GM12878 (cell line): ENCODE results near the gene NPDC1. TPM values are rescaled to one million over a fixed set of nuclear protein-coding genes. Genes with fewer than 3 reads are reported as not detected.
A peak's percentile ranks its signal among the peaks of the same experiment; 100 is the strongest.

Experiments
- BACH1 ChIP-seq: fragments of 450-650 bp; IDR thresholded peaks from 2 replicates; pipeline ENCODE4 v1.6.1; 2017; ENCODE audit warnings: mild to moderate bottlenecking, borderline replicate concordance
- BMI1 ChIP-seq: fragments of 450-650 bp; IDR thresholded peaks from 2 replicates; pipeline ENCODE4 v1.6.1; 2016; ENCODE audit warnings: mild to moderate bottlenecking, moderate library complexity, borderline replicate concordance
- CREB1 ChIP-seq: IDR thresholded peaks from 2 replicates; pipeline ENCODE4 v1.6.1; 2012; ENCODE audit warnings: low read depth, mild to moderate bottlenecking, inconsistent platforms
- CREM ChIP-seq: IDR thresholded peaks from 2 replicates; pipeline ENCODE4 v1.6.1; 2014; ENCODE audit warnings: antibody characterized with exemption, low read depth
- DPF2 ChIP-seq: fragments of 450-650 bp; IDR thresholded peaks from 2 replicates; pipeline ENCODE4 v1.6.1; 2017; ENCODE audit warnings: mild to moderate bottlenecking
- GATAD2B ChIP-seq: fragments of 450-650 bp; conservative IDR thresholded peaks from 2 replicates; pipeline ENCODE4 v1.6.1; 2017; ENCODE audit warnings: low read depth, mild to moderate bottlenecking, moderate library complexity
- HDGF ChIP-seq: fragments of 450-650 bp; IDR thresholded peaks from 2 replicates; pipeline ENCODE4 v1.6.1; 2016; ENCODE audit warnings: antibody characterized with exemption
- KAT2A ChIP-seq: conservative IDR thresholded peaks from 2 replicates; pipeline ENCODE4 v1.6.1; 2011; ENCODE audit warnings: low read depth, low read length; ENCODE audit not compliant: control insufficient read depth
- KDM1A ChIP-seq: fragments of 200-600 bp; sonication (generic); IDR thresholded peaks from 2 replicates; pipeline ENCODE4 v1.6.1; 2016; ENCODE audit warnings: borderline replicate concordance
- LARP7 ChIP-seq: fragments of 450-650 bp; IDR thresholded peaks from 2 replicates; pipeline ENCODE4 v1.6.1; 2017; ENCODE audit warnings: mild to moderate bottlenecking
- MXI1 ChIP-seq: fragments of 150-350 bp; IDR thresholded peaks from 2 replicates; pipeline ENCODE4 v1.6.1; 2011; ENCODE audit warnings: low read depth, mild to moderate bottlenecking, inconsistent platforms, low read length, improper control_type of control experiment
- MYC ChIP-seq: IDR thresholded peaks from 2 replicates; pipeline ENCODE4 v1.6.1; 2011; ENCODE audit warnings: mild to moderate bottlenecking, low read length, moderate library complexity, inconsistent platforms; ENCODE audit not compliant: insufficient read depth, insufficient replicate concordance, insufficient read length, severe bottlenecking
- NR2C1 ChIP-seq: fragments of 450-650 bp; IDR thresholded peaks from 2 replicates; pipeline ENCODE4 v1.6.1; 2017; ENCODE audit warnings: antibody characterized with exemption, mild to moderate bottlenecking, moderate library complexity
- PAX8 ChIP-seq: fragments of 450-650 bp; IDR thresholded peaks from 2 replicates; pipeline ENCODE4 v1.6.1; 2017; ENCODE audit warnings: mild to moderate bottlenecking, moderate library complexity
- PML ChIP-seq: IDR thresholded peaks from 2 replicates; pipeline ENCODE4 v1.6.1; 2012; ENCODE audit warnings: low read length, inconsistent platforms
- POLR2AphosphoS5 ChIP-seq: IDR thresholded peaks from 2 replicates; pipeline ENCODE4 v1.6.1; 2011; ENCODE audit warnings: mild to moderate bottlenecking, low read length, inconsistent platforms
- RAD51 ChIP-seq: fragments of 450-650 bp; IDR thresholded peaks from 2 replicates; pipeline ENCODE4 v1.6.1; 2016; ENCODE audit warnings: moderate library complexity, mild to moderate bottlenecking, inconsistent platforms
- RB1 ChIP-seq: fragments of 450-650 bp; formaldehyde crosslinking; IDR thresholded peaks from 2 replicates; pipeline ENCODE4 v1.6.1; 2017; ENCODE audit warnings: mild to moderate bottlenecking, borderline replicate concordance
- RCOR1 ChIP-seq: conservative IDR thresholded peaks from 2 replicates; pipeline ENCODE4 v1.6.1; 2012; ENCODE audit warnings: low read depth, low read length, improper control_type of control experiment
- SIN3A ChIP-seq: IDR thresholded peaks from 2 replicates; pipeline ENCODE4 v1.6.1; 2012; ENCODE audit warnings: low read depth, low read length, improper control_type of control experiment
- SIX5 ChIP-seq: IDR thresholded peaks from 2 replicates; pipeline ENCODE4 v1.6.1; 2011; ENCODE audit warnings: mild to moderate bottlenecking, low read depth, low read length, moderate library complexity; ENCODE audit not compliant: severe bottlenecking
- SMAD5 ChIP-seq: IDR thresholded peaks from 2 replicates; pipeline ENCODE4 v1.6.1; 2016; ENCODE audit warnings: antibody characterized with exemption, low read depth
- SP1 ChIP-seq: IDR thresholded peaks from one replicate; pipeline ENCODE4 v1.6.1; 2011; ENCODE audit warnings: low read depth, low read length
- SPI1 ChIP-seq: IDR thresholded peaks from 2 replicates; pipeline ENCODE4 v1.6.1; 2011; ENCODE audit warnings: low read depth, mild to moderate bottlenecking, low read length, moderate library complexity, borderline replicate concordance; ENCODE audit not compliant: insufficient read depth
- SUPT20H ChIP-seq: IDR thresholded peaks from 2 replicates; pipeline ENCODE4 v1.6.1; 2011; ENCODE audit warnings: low read depth, mild to moderate bottlenecking, low read length, moderate library complexity, borderline replicate concordance; ENCODE audit not compliant: control insufficient read depth
- TBL1XR1 ChIP-seq: IDR thresholded peaks from 2 replicates; pipeline ENCODE4 v1.6.1; 2012; ENCODE audit warnings: low read depth, low read length, improper control_type of control experiment
- TCF3 ChIP-seq: IDR thresholded peaks from 2 replicates; pipeline ENCODE4 v1.6.1; 2012; ENCODE audit warnings: low read depth, mild to moderate bottlenecking, low read length, borderline replicate concordance; ENCODE audit not compliant: insufficient read depth
- TCF7 ChIP-seq: IDR thresholded peaks from 2 replicates; pipeline ENCODE4 v1.6.1; 2014; ENCODE audit warnings: antibody characterized with exemption, borderline replicate concordance
- WRNIP1 ChIP-seq: IDR thresholded peaks from 2 replicates; pipeline ENCODE4 v1.6.1; 2011; ENCODE audit warnings: low read depth, low read length, improper control_type of control experiment, borderline replicate concordance
- ZNF217 ChIP-seq: fragments of 450-650 bp; IDR thresholded peaks from 2 replicates; pipeline ENCODE4 v1.6.1; 2017; ENCODE audit warnings: antibody characterized with exemption, mild to moderate bottlenecking
- polyA plus RNA-seq, 11 experiments: library from polyadenylated mRNA; depleted of rRNA in 4 of 11; unstranded in 6 of 11; stranded (reverse) in 5 of 11; fragments of >200 nt; fragmentation: Nextera tagmentation in 4 of 11; fragmentation: Illumina TruSeq in 1 of 11; extraction: Ambion mirVana in 4 of 11; extraction: Trizol in 1 of 11; gene quantifications; 1 replicate in 1 of 11; 2 replicates in 10 of 11; pipeline versions ENCODE4 v1.2.1 to v1.2.3, GENCODE V29; 2011 to 2016; ENCODE audit warnings: inconsistent platforms in 2 of 11, missing spikeins in 2 of 11, low read depth in 1 of 11
- total RNA-seq, 4 experiments: library from RNA; depleted of rRNA in 3 of 4; stranded (reverse); fragments of >200 nt in 3 of 4; fragmentation: Illumina TruSeq in 1 of 4; extraction: Trizol in 1 of 4; gene quantifications; 2 replicates each; pipeline versions ENCODE4 v1.2.1 to v1.2.3, GENCODE V29; 2013 to 2021
- TF ChIP-seq, protein P1 (sequence below): fragments of 450-650 bp; IDR thresholded peaks from 2 replicates; pipeline ENCODE4 v1.6.1; 2016; ENCODE audit warnings: mild to moderate bottlenecking

NPDC1 gene
- total and polyA plus RNA-seq, 10 of the 15 experiments (the other 5 are each of a cell fraction or from before 2014, with no cell fraction given): 0.04 to 1.7 (median 0.77) TPM; not detected in 2

GRCh38 chr9:137077010-137077747, 31.2 kb upstream of the NPDC1 start, which contains the start of gene UAP1L1 (continued):
- TF ChIP-seq RB1: peak; percentile 20; the same call in 1 of the 2 replicates
- no peak for TF ChIP-seq CREM
- no peak for TF ChIP-seq PML
- TF ChIP-seq RCOR1: no peak
- TF ChIP-seq SIN3A: no peak
- TF ChIP-seq BACH1: peak; percentile 96
- peak; percentile 45 for TF ChIP-seq SP1
- TF ChIP-seq SUPT20H: no peak
- peak; percentile 78; the same call in 1 of the 2 replicates for TF ChIP-seq GATAD2B
- TF ChIP-seq KAT2A: no peak
- peak; percentile 43 for TF ChIP-seq MYC
- TF ChIP-seq TCF3: no peak
- no peak for TF ChIP-seq SMAD5
- peak; percentile 61; the same call in 1 of the 2 replicates for TF ChIP-seq HDGF
- no peak for TF ChIP-seq CREB1
- TF ChIP-seq POLR2AphosphoS5: peak; percentile 37; the same call in 1 of the 2 replicates
- TF ChIP-seq NR2C1: no peak
- TF ChIP-seq LARP7: peak; percentile 82; the same call in 1 of the 2 replicates
- TF ChIP-seq, protein P1, sequence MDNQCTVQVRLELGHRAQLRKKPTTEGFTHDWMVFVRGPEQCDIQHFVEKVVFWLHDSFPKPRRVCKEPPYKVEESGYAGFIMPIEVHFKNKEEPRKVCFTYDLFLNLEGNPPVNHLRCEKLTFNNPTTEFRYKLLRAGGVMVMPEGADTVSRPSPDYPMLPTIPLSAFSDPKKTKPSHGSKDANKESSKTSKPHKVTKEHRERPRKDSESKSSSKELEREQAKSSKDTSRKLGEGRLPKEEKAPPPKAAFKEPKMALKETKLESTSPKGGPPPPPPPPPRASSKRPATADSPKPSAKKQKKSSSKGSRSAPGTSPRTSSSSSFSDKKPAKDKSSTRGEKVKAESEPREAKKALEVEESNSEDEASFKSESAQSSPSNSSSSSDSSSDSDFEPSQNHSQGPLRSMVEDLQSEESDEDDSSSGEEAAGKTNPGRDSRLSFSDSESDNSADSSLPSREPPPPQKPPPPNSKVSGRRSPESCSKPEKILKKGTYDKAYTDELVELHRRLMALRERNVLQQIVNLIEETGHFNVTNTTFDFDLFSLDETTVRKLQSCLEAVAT: 0 out of 2 replicates have a peak, but pooled peaks have one; percentile 7
- TF ChIP-seq SIX5: no peak
- TF ChIP-seq TBL1XR1: no peak
- 0 out of 2 replicates have a peak, but pooled peaks have one; percentile 42 for TF ChIP-seq ZNF217
- TF ChIP-seq MXI1: peak; percentile 72
- no peak for TF ChIP-seq WRNIP1
- TF ChIP-seq RAD51: 0 out of 2 replicates have a peak, but pooled peaks have one; percentile 35
- TF ChIP-seq PAX8: no peak
- TF ChIP-seq SPI1: no peak
- no peak for TF ChIP-seq TCF7
- no peak for TF ChIP-seq DPF2
- TF ChIP-seq BMI1: no peak
- no peak for TF ChIP-seq KDM1A
